T follicular helper cell (primary cell): ENCODE results near the gene PARD3.

ENCODE experiments used
- DNase-seq: peaks from one replicate; pipeline ENCODE4 v3.0.0-alpha.2; 2020; ENCODE audit warnings: low read depth

PARD3 gene

GRCh38 chr10:34824870-34825269 is 9.8 kb upstream of the PARD3 start:
- DNase-seq: no peak

- no peak for DNase-seq
Observed at GRCh38 chr10:34821587-34822585, 6.8 kb upstream of the PARD3 start.

GRCh38 chr10:34817586-34817985 is 2.5 kb upstream of the PARD3 start:
- DNase-seq: no peak

GRCh38 chr10:34817054-34817453 is 2.0 kb upstream of the PARD3 start:
- DNase-seq: no peak

GRCh38 chr10:34816501-34817002 is 1.5 kb upstream of the PARD3 start:
- no peak for DNase-seq

- DNase-seq: no peak
Observed at GRCh38 chr10:34816085-34816496, 995 bp upstream of the PARD3 start.

GRCh38 chr10:34814913-34815184 is 247 bp downstream of the PARD3 start:
- DNase-seq: no peak

- DNase-seq: no peak
Observed at GRCh38 chr10:34814223-34814912, 728 bp downstream of the PARD3 start.

- DNase-seq: no peak
Observed at GRCh38 chr10:34813626-34814222, 1.4 kb downstream of the PARD3 start.

GRCh38 chr10:34812771-34813170 is 2.3 kb downstream of the PARD3 start:
- DNase-seq: no peak

- no peak for DNase-seq
Observed at GRCh38 chr10:34811968-34812514, 3.1 kb downstream of the PARD3 start.

GRCh38 chr10:34811126-34811967 is 3.7 kb downstream of the PARD3 start:
- no peak for DNase-seq

- DNase-seq: no peak
Observed at GRCh38 chr10:34809796-34810195, 5.3 kb downstream of the PARD3 start.

- no peak for DNase-seq
Observed at GRCh38 chr10:34808801-34809745, 6.0 kb downstream of the PARD3 start.

- DNase-seq: no peak
Observed at GRCh38 chr10:34808336-34808735, 6.8 kb downstream of the PARD3 start.

GRCh38 chr10:34804306-34804705 is 10.8 kb downstream of the PARD3 start:
- DNase-seq: no peak

- no peak for DNase-seq
Observed at GRCh38 chr10:34802692-34803091, 12.4 kb downstream of the PARD3 start.

GRCh38 chr10:34801097-34801733 is 13.9 kb downstream of the PARD3 start:
- DNase-seq: no peak

GRCh38 chr10:34800624-34801023 is 14.5 kb downstream of the PARD3 start:
- DNase-seq: no peak

- no peak for DNase-seq
Observed at GRCh38 chr10:34798654-34799053, 16.4 kb downstream of the PARD3 start.
